Glutamatergic neuron (in vitro differentiated cells): Measurements from ENCODE around the gene FOXL1. TPM values are rescaled to one million over a fixed set of nuclear protein-coding genes. Genes with fewer than 3 reads are reported as not detected.

Experiments used
- DNase-seq: peaks from one replicate; pipeline ENCODE4 v3.0.0; 2022
- H3K27ac Mint-ChIP-seq: one replicate; pipeline ENCODE4 v1.8.0; 2020; ENCODE audit warnings: mild to moderate bottlenecking, mixed read lengths, inconsistent platforms; ENCODE audit not compliant: unreplicated experiment
- H3K27me3 Mint-ChIP-seq: one replicate; pipeline ENCODE4 v1.8.0; 2020; ENCODE audit warnings: mild to moderate bottlenecking, moderate library complexity, mixed read lengths, inconsistent platforms; ENCODE audit not compliant: unreplicated experiment
- H3K36me3 Mint-ChIP-seq: one replicate; pipeline ENCODE4 v1.8.0; 2020; ENCODE audit warnings: mild to moderate bottlenecking, mixed read lengths, inconsistent platforms; ENCODE audit not compliant: unreplicated experiment
- H3K4me1 Mint-ChIP-seq: one replicate; pipeline ENCODE4 v1.8.0; 2020; ENCODE audit warnings: mild to moderate bottlenecking, low read depth, mixed read lengths, inconsistent platforms; ENCODE audit not compliant: unreplicated experiment
- H3K4me3 Mint-ChIP-seq: one replicate; pipeline ENCODE4 v1.8.0; 2020; ENCODE audit warnings: mild to moderate bottlenecking, mixed read lengths, inconsistent platforms; ENCODE audit not compliant: unreplicated experiment
- H3K9me3 Mint-ChIP-seq: one replicate; pipeline ENCODE4 v1.8.0; 2020; ENCODE audit warnings: mild to moderate bottlenecking, moderate library complexity, mixed read lengths, inconsistent platforms; ENCODE audit not compliant: unreplicated experiment
- total RNA-seq: library from RNA; stranded (reverse); fragmentation: NEBNext Ultra II Directional; extraction: Animal tissue kit (Norgen Biotek cat#: 25700); gene quantifications from one replicate; pipeline ENCODE4 v1.2.1, GENCODE V29; 2021; ENCODE audit not compliant: unreplicated experiment
- TF ChIP-seq, protein P1 (sequence below): fragments of 200-600 bp; sonication (generic); IDR thresholded peaks from one replicate; pipeline ENCODE4 v1.5.0; 2021; ENCODE audit not compliant: partially characterized antibody, unreplicated experiment

FOXL1 gene
- total RNA-seq, 1 donor from 2014 or later = not detected

GRCh38 chr16:86554599-86554916, 23.8 kb upstream of the FOXL1 start:
- Mint-ChIP-seq H3K36me3 (peaks cover 6% of the 10 kb centered on the region), H3K27me3 (peaks cover 3% of the 10 kb centered on the region), H3K9me3 (peaks cover 3% of the 10 kb centered on the region), H3K4me1 (peaks cover 12% of the 10 kb centered on the region), H3K27ac (peak overlapping the region; percentile 93), H3K4me3 (peak overlapping the region; percentile 93)
- no peak for DNase-seq
- TF ChIP-seq, protein P1, sequence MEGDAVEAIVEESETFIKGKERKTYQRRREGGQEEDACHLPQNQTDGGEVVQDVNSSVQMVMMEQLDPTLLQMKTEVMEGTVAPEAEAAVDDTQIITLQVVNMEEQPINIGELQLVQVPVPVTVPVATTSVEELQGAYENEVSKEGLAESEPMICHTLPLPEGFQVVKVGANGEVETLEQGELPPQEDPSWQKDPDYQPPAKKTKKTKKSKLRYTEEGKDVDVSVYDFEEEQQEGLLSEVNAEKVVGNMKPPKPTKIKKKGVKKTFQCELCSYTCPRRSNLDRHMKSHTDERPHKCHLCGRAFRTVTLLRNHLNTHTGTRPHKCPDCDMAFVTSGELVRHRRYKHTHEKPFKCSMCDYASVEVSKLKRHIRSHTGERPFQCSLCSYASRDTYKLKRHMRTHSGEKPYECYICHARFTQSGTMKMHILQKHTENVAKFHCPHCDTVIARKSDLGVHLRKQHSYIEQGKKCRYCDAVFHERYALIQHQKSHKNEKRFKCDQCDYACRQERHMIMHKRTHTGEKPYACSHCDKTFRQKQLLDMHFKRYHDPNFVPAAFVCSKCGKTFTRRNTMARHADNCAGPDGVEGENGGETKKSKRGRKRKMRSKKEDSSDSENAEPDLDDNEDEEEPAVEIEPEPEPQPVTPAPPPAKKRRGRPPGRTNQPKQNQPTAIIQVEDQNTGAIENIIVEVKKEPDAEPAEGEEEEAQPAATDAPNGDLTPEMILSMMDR = no peak

DNA sequence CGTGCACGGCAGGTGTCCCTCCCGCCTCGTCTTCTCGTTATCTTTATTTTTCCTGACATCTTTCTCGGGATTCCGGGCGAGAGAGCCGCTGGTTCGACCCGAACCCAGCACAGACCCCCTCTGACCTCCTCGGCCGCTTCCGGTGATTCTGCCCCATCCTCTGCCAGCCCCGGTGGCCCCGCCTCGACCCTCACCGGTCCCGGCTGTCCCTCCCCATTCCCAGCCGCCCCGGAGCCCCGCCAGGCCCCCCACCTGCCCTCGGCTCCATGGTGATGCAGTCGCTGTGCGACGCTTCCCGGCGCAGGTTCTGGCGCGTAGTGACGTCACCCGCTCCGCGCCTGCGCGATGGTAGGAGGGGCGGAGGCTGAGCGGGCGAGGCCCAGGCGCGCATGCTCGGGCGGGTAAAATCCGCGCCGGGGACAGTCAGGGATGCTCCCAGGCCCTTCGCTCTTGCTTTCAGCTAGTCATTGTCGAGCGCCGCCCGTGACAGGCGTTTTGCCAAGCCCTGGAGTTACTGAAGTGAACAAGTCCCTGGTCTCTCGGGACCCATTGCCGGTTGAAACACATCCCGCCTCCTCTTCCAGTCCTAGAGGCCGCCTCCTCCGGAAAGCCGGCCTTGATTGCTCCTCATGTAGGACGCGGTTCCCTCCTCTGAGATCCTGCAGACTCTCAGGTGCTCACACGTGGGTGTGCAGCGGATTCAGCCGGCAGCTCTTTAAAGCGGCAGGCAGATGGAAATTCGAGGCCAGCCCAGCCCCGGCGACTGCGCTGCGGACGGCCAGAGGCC, 23.2 kb upstream of the FOXL1 start, which contains the start of gene MTHFSD:
TSS of gene MTHFSD (minus strand) at position 319 of the 787 bp plus-strand sequence. CDS start at position 268, 51 bp downstream.
- Mint-ChIP-seq H3K9me3 (peaks cover 3% of the 10 kb centered on the region), H3K4me1 (peaks cover 12% of the 10 kb centered on the region), H3K27ac (peak within 1 kb of the TSS; percentile 93), H3K27me3 (peaks cover 3% of the 10 kb centered on the region), H3K36me3 (peaks cover 6% of the 10 kb centered on the region), H3K4me3 (peak within 1 kb of the TSS; percentile 93)
- TF ChIP-seq, protein P1 = no peak
- peak; percentile 98 for DNase-seq

GRCh38 chr16:86555704-86556075, 22.7 kb upstream of the FOXL1 start:
- H3K27ac Mint-ChIP-seq = peak overlapping the region; percentile 93
- H3K4me1 Mint-ChIP-seq = peaks cover 12% of the 10 kb centered on the region
- TF ChIP-seq, protein P1 = no peak
- peak overlapping the region; percentile 93 for H3K4me3 Mint-ChIP-seq
- DNase-seq = no peak
- peaks cover 6% of the 10 kb centered on the region for H3K36me3 Mint-ChIP-seq
- H3K9me3 Mint-ChIP-seq = peaks cover 3% of the 10 kb centered on the region
- peaks cover 5% of the 10 kb centered on the region for H3K27me3 Mint-ChIP-seq

- no peak for DNase-seq
- Mint-ChIP-seq H3K27ac (no peak overlapping the region), H3K9me3 (peaks cover 3% of the 10 kb centered on the region), H3K4me1 (peaks cover 12% of the 10 kb centered on the region), H3K4me3 (no peak overlapping the region), H3K27me3 (peaks cover 5% of the 10 kb centered on the region), H3K36me3 (peaks cover 6% of the 10 kb centered on the region)
- TF ChIP-seq, protein P1 = no peak
Measured at GRCh38 chr16:86556576-86556975, 21.8 kb upstream of the FOXL1 start.

DNA sequence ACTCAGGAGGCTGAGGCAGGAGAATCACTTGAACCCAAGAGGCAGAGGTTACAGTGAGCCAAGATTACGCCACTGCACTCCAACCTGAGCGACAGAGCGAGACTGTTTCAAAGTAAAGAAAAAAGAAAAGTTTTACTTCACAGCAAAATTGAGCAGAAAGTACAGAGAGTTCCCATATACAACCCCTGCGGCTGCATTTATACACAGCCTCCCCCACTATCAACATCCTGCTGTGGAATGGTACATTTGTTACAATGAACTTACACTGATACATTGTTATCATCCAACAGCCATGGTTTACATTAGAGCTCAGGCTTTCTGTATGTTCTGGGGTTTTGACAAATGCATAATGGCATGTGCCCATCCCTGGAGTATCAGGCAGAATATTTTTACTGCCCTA, 20.8 kb upstream of the FOXL1 start:
- Mint-ChIP-seq H3K36me3 (peaks cover 6% of the 10 kb centered on the region), H3K27me3 (peaks cover 5% of the 10 kb centered on the region), H3K9me3 (peaks cover 3% of the 10 kb centered on the region), H3K4me1 (peaks cover 12% of the 10 kb centered on the region), H3K4me3 (no peak overlapping the region), H3K27ac (no peak overlapping the region)
- DNase-seq = no peak
- TF ChIP-seq, protein P1 = no peak
